GM12872 (cell line): ENCODE data around the gene OSBPL10.

Experiments used
- CTCF ChIP-seq: IDR thresholded peaks from 3 replicates; pipeline ENCODE4 v1.5.1; 2011; ENCODE audit warnings: low read depth, mild to moderate bottlenecking, low read length, moderate library complexity; ENCODE audit not compliant: insufficient read depth

OSBPL10 gene

GRCh38 chr3:31710123-31710803 is 270.8 kb downstream of the OSBPL10 start:
- TF ChIP-seq CTCF = no peak

GRCh38 chr3:31709526-31709925 is 271.5 kb downstream of the OSBPL10 start:
- TF ChIP-seq CTCF = no peak

- no peak for TF ChIP-seq CTCF
Observed at GRCh38 chr3:31709005-31709404, 272.1 kb downstream of the OSBPL10 start.

- no peak for TF ChIP-seq CTCF
Observed at GRCh38 chr3:31707286-31707685, 273.8 kb downstream of the OSBPL10 start.

GRCh38 chr3:31705736-31706135 is 275.3 kb downstream of the OSBPL10 start:
- no peak for TF ChIP-seq CTCF

GRCh38 chr3:31704591-31705179 is 276.4 kb downstream of the OSBPL10 start:
- TF ChIP-seq CTCF = no peak

GRCh38 chr3:31704156-31704555 is 276.9 kb downstream of the OSBPL10 start:
- TF ChIP-seq CTCF = no peak

GRCh38 chr3:31701286-31701685 is 279.8 kb downstream of the OSBPL10 start:
- no peak for TF ChIP-seq CTCF
